Epithelial cell of proximal tubule (primary cell): ENCODE measurements around the gene PLEK2. TPM values are rescaled to one million over a fixed set of nuclear protein-coding genes. Genes with fewer than 3 reads are reported as not detected.
"Not testable (repeated sequence)": the region's sequence is repeated elsewhere in the genome, so short reads cannot be mapped to it uniquely, and the experiment has no call there.

Experiments used
- DNase-seq: peaks from one replicate; pipeline ENCODE4 v3.0.0-alpha.2; 2011; ENCODE audit warnings: low read depth
- H3K4me3 ChIP-seq: 2 replicates; pipeline ENCODE4 v1.5.1; 2011; ENCODE audit warnings: low read depth, mild to moderate bottlenecking, low read length
- CTCF ChIP-seq: conservative IDR thresholded peaks from 2 replicates; pipeline ENCODE4 v1.5.1; 2012; ENCODE audit warnings: low read depth, mild to moderate bottlenecking, low read length
- total RNA-seq: library from RNA; depleted of rRNA; stranded (reverse); fragments of >200 nt; gene quantifications from 2 replicates; pipeline ENCODE4 v1.2.3, GENCODE V29; 2015

The PLEK2 gene
- total RNA-seq, 1 donor from 2014 or later, result 35.5 TPM

DNA sequence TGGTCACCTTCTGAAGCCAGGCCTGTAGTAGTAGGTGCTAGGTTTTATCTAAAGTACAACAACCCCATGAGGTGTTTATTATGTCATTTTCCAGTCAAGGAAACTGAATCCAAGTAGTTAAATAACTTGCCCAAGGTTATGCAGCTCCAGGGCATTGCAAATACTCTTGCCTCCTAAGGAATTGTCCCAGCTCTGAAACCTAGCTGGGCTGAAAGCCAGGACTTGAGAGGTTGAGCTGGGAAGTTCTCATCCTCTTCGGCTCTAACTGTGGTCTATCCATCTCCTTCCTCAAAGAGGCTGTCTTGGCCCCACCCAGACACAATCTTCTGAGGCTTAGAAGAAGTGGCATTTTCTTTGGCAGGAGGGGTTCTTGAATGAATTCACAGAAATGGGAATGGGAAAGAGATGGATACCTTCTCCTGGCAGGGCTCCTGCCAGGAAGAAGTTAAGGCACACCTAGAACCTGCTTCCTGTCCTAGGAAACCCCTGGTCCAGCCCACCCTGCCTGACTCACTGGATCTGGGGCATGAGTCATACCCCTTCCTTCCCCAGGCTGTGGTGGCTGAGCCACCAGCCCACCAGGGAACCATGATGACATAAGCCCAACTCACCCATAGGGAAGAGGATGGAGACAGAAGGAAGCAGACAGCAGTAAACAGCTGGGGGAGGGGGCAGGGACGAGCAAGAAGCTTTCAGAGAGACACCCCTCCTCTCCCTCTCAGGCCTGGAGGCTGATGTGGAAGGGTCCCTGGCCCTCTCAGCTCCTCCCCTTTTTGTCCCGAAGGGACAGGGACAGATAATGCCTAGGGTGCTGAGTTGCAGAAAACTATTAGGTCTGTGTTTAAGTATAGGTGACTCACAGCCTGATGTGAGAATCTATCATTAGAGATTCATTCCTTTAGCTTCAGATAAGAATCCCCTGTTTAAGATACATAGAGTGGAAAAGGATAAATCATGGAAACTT is 2.1 kb upstream of the PLEK2 start:
- no peak overlapping the region for H3K4me3 ChIP-seq
- TF ChIP-seq CTCF, result no peak
- no peak for DNase-seq

DNA sequence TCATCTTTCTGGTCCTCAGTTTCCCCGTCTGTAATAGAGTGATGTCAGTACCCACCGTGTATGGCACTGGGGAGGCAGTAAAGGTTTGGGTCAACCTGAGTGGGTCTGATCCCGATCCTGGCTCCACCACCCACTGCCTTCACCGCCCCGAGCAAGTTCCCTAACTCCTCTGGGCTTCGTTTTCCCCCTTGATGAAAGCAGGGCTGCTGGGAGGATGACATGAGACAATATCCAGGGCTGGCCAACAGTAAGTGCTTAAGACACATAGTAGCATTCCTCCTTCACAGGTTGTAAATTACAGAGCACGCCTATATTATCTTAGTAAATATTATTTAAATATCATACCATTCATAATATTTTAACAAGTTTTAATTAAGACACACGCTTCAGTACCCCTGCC is 595 bp downstream of the PLEK2 start:
- no peak for TF ChIP-seq CTCF
- no peak for DNase-seq
- H3K4me3 ChIP-seq, result peak overlapping the region; percentile 66

DNA sequence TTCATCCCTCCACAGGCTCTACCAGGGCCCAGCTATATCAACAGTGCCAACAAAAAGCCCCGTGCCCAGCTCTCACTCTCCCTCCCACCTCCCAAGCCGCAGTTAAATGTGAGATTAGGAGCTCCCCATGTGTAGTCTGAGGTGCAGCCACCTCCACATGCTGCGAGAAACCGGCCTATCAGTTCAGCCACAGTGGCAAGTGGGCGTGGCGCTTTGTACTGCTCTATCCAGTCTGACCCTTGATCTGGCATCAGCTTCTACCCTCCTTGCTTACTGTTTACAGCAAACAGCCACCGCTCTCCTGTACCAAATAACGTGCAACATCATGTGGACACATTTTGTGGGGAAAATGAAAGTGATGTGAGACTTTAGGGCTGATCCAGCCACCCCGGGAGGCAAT is 1.7 kb downstream of the PLEK2 start:
- H3K4me3 ChIP-seq, result no peak overlapping the region
- TF ChIP-seq CTCF, result no peak
- DNase-seq, result no peak

DNA sequence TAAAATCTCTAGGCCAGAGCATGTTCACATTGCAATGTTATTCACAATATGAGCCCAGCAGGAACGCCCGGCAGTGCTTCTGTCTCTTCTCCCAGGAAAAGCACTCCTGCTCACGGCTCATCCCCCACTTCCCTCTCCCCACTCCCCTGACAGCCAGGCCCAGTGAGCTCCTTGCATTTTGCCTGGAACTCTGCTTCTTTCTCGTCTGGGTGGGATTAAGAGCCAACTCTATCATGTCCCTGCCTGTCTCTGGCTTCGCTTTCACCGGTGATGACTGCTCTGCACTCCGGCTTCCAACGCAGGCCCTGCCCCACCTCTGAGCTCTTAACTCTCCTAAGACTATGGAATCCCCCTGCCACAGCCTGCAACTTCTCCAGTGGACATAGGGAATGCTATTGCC is 2.5 kb downstream of the PLEK2 start:
- DNase-seq, result no peak
- no peak for TF ChIP-seq CTCF
- no peak overlapping the region for H3K4me3 ChIP-seq

DNA sequence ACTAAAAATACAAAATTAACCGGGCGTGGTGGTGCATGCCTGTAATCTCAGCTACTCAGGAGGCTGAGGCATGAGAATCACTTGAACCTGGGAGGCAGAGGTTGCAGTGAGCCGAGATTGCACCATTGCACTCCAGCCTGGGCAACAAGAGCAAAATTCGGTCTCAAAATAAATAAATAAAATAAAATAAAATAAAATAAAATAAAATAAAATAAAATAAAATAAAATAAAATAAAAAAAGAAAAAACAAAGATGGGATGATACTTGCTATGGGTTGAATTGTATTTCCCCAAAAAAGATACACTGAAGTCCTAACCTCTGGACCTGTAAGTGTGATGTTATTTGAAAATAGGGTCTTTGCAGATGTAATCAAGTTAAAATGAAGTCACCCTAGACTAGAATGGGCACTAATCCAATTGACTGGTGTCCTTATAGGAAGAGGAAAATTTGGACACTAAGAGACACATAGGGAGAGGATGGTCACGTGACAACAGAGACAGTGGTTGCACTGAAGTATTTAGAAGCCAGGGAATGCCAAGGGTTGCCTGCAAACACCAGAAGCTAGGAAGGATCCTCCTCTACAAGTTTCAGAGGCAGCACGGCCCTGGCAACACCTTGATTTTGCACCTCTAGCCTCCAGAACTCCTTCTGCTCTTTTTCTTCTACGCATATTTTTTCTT is 3.7 kb downstream of the PLEK2 start:
- DNase-seq, H3K4me3 ChIP-seq: not testable (repeated sequence)

- no peak overlapping the region for H3K4me3 ChIP-seq
- DNase-seq, result no peak
- TF ChIP-seq CTCF, result no peak
These were observed 6.2 kb downstream of the PLEK2 start for GRCh38 chr14:67405771-67406170.

DNA sequence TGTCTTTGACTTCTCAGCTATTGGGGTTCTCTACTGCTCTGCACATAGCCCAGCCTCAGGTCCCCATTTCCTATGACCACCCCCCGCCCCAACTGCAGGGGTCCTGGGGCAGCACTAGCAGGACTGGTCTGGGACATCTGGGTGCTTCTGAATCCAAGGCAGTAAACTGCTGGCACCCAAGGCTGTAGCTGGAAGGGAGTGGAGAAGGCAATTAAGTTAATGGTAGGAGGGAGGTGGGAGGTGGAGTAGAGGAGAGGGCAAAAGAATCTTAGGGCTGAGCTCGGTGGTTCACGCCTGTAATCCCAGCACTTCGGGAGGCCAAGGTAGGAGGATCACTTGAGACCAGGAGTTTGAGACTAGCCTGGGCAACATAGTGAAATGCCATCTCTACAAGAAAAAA is 11.5 kb downstream of the PLEK2 start:
- TF ChIP-seq CTCF, result no peak
- DNase-seq, result no peak
- no peak overlapping the region for H3K4me3 ChIP-seq
